EH (cell line): ENCODE results near the gene PON3.

Experiments used
- DNase-seq: peaks from one replicate; pipeline ENCODE4 v3.0.0-alpha.2; 2015; ENCODE audit warnings: low read depth

The PON3 gene

GRCh38 chr7:95396136-95397032 lies at the start of gene PON3:
PON3 (minus strand) TSS chr7:95396375; CDS start chr7:95396350, 25 bp downstream.
- no peak for DNase-seq

- DNase-seq: no peak
Observed at GRCh38 chr7:95444796-95445195, 48.6 kb upstream of the PON3 start.

- no peak for DNase-seq
Observed at GRCh38 chr7:95441042-95441823, 45.1 kb upstream of the PON3 start.

- no peak for DNase-seq
Observed at GRCh38 chr7:95440394-95441038, 44.3 kb upstream of the PON3 start.

GRCh38 chr7:95436407-95436806 lies 40.2 kb upstream of the PON3 start:
- no peak for DNase-seq

GRCh38 chr7:95435422-95435780 lies 39.2 kb upstream of the PON3 start:
- no peak for DNase-seq

GRCh38 chr7:95434557-95435421 lies 38.6 kb upstream of the PON3 start, which contains the start of gene PON2:
PON2 (minus strand) TSS chr7:95435028; CDS start chr7:95434951, 77 bp downstream.
- peak; percentile 83 for DNase-seq

- no peak for DNase-seq
Observed at GRCh38 chr7:95433952-95434556, 37.9 kb upstream of the PON3 start.

- DNase-seq: no peak
Observed at GRCh38 chr7:95433129-95433528, 37.0 kb upstream of the PON3 start.

- no peak for DNase-seq
Observed at GRCh38 chr7:95432606-95433005, 36.4 kb upstream of the PON3 start.

GRCh38 chr7:95430864-95431263 lies 34.7 kb upstream of the PON3 start:
- peak; percentile 4 for DNase-seq

- no peak for DNase-seq
Observed at GRCh38 chr7:95429241-95429990, 33.2 kb upstream of the PON3 start.

- DNase-seq: no peak
Observed at GRCh38 chr7:95427914-95428516, 31.8 kb upstream of the PON3 start.

GRCh38 chr7:95427166-95427565 lies 31.0 kb upstream of the PON3 start:
- DNase-seq: no peak

GRCh38 chr7:95425694-95426093 lies 29.5 kb upstream of the PON3 start:
- no peak for DNase-seq

- DNase-seq: peak; percentile 18
Observed at GRCh38 chr7:95424716-95425115, 28.5 kb upstream of the PON3 start.

- DNase-seq: no peak
Observed at GRCh38 chr7:95421847-95422444, 25.8 kb upstream of the PON3 start.

GRCh38 chr7:95421000-95421846 lies 25.0 kb upstream of the PON3 start:
- peak; percentile 16 for DNase-seq

- no peak for DNase-seq
Observed at GRCh38 chr7:95412075-95412474, 15.9 kb upstream of the PON3 start.
